IMR-90 (cell line): ENCODE data around the gene TXNDC11. TPM values are rescaled to one million over a fixed set of nuclear protein-coding genes. Genes with fewer than 3 reads are reported as not detected.

ENCODE experiments used
- RFX5 ChIP-seq: IDR thresholded peaks from 2 replicates; pipeline ENCODE4 v1.8.0; 2012; ENCODE audit warnings: low read depth, mild to moderate bottlenecking, low read length, moderate library complexity
- polyA plus RNA-seq, 3 experiments: library from polyadenylated mRNA; depleted of rRNA; stranded (reverse); fragments of >200 nt; gene quantifications; 2 replicates each; pipeline ENCODE4 v1.2.3, GENCODE V29; 2012; ENCODE audit warnings: low replicate concordance in 1 of 3
- total RNA-seq: library from RNA; depleted of rRNA; stranded (reverse); fragments of >200 nt; gene quantifications from 2 replicates; pipeline ENCODE4 v1.2.3, GENCODE V29; 2012
- TF ChIP-seq, protein P1 (sequence below): fragments of 150-350 bp; IDR thresholded peaks from 2 replicates; pipeline ENCODE4 v1.6.1; 2016; ENCODE audit warnings: low read depth, mild to moderate bottlenecking, low read length, moderate library complexity, borderline replicate concordance

TXNDC11 gene
- total and polyA plus RNA-seq, 2 of the 4 experiments (the other 2 are of a cell fraction), result 25.3 to 42.9 TPM

DNA sequence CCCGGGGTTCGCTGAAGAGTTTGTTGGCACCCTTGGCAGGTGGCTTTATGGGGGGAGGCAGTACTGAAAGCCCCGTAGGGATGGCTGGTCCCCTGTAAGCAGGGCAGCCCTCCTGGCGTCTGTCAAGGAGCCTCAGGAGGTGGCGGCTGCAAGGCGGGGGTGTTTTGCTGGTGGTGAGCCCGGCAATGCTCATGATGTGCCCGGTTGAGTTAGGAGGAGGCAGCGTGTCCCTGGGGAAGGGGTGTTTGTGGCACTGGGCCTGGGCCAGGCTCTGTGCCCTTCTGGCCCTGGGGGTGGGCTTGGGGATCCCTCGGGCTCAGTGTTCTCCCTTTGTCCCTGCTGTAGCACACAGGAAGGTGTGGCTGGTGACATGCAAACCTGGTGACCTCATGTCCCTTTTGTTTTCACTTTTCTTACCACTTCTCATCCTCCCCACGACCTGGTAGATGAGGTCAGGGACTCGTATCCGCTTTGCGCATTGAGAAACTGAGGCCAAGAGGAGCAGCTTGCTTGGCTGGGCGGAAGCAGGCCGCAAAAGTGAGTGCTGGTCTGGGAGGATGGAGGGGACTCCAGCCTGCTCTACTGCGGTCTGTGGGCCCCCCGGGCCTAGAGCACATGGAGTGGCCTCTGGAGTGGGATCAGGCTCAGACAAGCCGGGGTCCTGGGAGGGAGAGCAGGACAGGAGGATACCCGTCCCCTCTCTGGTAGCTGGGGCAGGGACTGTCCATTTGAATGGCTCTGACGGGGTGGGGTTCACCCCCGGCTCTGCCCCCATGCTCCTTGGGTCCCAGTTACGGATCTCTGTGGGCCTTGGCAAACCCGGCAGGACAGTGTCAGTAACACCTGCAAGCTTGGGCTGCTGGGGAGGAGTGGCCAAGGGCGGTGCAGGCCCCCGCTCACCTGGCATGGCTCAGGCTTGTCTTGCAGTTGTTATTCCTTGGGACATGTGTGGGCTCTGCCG is 72.2 kb downstream of the TXNDC11 start (continued):
- TF ChIP-seq, protein P1, sequence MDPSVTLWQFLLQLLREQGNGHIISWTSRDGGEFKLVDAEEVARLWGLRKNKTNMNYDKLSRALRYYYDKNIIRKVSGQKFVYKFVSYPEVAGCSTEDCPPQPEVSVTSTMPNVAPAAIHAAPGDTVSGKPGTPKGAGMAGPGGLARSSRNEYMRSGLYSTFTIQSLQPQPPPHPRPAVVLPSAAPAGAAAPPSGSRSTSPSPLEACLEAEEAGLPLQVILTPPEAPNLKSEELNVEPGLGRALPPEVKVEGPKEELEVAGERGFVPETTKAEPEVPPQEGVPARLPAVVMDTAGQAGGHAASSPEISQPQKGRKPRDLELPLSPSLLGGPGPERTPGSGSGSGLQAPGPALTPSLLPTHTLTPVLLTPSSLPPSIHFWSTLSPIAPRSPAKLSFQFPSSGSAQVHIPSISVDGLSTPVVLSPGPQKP, result no peak
- TF ChIP-seq RFX5, result no peak
